Measurements from ENCODE around the gene PHETA2.

DNA sequence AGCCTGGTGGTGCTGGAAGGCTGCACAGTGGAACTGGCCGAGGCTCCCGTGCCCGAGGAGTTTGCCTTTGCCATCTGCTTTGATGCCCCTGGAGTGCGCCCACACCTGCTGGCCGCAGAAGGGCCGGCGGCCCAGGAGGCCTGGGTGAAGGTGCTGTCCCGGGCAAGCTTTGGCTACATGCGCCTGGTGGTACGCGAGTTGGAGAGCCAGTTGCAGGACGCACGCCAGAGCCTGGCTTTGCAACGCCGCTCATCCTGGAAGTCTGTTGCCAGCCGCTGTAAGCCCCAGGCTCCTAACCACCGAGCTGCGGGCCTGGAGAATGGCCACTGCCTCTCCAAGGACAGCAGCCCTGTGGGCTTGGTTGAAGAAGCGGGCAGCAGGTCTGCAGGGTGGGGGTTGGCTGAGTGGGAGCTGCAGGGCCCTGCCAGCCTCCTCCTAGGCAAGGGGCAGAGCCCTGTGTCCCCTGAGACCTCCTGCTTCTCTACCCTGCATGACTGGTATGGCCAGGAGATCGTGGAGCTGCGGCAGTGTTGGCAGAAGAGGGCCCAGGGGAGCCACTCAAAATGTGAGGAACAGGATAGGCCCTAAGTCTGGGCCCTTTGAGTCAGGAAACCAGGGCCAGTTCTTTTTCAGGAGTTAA, 3.6 kb downstream of the PHETA2 start:
- TF ChIP-seq, protein P1, sequence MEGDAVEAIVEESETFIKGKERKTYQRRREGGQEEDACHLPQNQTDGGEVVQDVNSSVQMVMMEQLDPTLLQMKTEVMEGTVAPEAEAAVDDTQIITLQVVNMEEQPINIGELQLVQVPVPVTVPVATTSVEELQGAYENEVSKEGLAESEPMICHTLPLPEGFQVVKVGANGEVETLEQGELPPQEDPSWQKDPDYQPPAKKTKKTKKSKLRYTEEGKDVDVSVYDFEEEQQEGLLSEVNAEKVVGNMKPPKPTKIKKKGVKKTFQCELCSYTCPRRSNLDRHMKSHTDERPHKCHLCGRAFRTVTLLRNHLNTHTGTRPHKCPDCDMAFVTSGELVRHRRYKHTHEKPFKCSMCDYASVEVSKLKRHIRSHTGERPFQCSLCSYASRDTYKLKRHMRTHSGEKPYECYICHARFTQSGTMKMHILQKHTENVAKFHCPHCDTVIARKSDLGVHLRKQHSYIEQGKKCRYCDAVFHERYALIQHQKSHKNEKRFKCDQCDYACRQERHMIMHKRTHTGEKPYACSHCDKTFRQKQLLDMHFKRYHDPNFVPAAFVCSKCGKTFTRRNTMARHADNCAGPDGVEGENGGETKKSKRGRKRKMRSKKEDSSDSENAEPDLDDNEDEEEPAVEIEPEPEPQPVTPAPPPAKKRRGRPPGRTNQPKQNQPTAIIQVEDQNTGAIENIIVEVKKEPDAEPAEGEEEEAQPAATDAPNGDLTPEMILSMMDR (IDR thresholded peaks at IDR 0.05 in 2 of 3, conservative IDR thresholded peaks at IDR 0.05 in 1 of 3; ENCODE audit: borderline replicate concordance in 1 of 3, insufficient read depth in 1 of 3, low read depth in 2 of 3, low read length in 2 of 3), result no peak
- TF ChIP-seq POLR2A (IDR thresholded peaks at IDR 0.05; ENCODE audit: borderline replicate concordance, extremely low read depth, insufficient read depth, insufficient read length) (no peak), CEBPB (IDR thresholded peaks at IDR 0.05; ENCODE audit: low read depth) (no peak), EZH2phosphoT487 (IDR thresholded peaks at IDR 0.05; ENCODE audit: borderline replicate concordance) (no peak), SRF (IDR thresholded peaks at IDR 0.05; ENCODE audit: low read depth) (no peak), ZFX (IDR thresholded peaks at IDR 0.05) (no peak), YY1 (IDR thresholded peaks at IDR 0.05; ENCODE audit: extremely low read depth, insufficient replicate concordance, low read depth, low read length) (no peak), EZH2 (IDR thresholded peaks at IDR 0.05) (no peak), RAD21 (IDR thresholded peaks at IDR 0.05; ENCODE audit: low read depth) (no peak), SP1 (IDR thresholded peaks at IDR 0.05; ENCODE audit: low read depth) (no peak)
- TF ChIP-seq, protein P2, sequence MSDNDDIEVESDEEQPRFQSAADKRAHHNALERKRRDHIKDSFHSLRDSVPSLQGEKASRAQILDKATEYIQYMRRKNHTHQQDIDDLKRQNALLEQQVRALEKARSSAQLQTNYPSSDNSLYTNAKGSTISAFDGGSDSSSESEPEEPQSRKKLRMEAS (IDR thresholded peaks at IDR 0.05), result no peak
- TF ChIP-seq, protein P3, sequence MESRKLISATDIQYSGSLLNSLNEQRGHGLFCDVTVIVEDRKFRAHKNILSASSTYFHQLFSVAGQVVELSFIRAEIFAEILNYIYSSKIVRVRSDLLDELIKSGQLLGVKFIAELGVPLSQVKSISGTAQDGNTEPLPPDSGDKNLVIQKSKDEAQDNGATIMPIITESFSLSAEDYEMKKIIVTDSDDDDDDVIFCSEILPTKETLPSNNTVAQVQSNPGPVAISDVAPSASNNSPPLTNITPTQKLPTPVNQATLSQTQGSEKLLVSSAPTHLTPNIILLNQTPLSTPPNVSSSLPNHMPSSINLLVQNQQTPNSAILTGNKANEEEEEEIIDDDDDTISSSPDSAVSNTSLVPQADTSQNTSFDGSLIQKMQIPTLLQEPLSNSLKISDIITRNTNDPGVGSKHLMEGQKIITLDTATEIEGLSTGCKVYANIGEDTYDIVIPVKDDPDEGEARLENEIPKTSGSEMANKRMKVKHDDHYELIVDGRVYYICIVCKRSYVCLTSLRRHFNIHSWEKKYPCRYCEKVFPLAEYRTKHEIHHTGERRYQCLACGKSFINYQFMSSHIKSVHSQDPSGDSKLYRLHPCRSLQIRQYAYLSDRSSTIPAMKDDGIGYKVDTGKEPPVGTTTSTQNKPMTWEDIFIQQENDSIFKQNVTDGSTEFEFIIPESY (IDR thresholded peaks at IDR 0.05; ENCODE audit: extremely low read depth, insufficient replicate concordance, low read length), result no peak
